ENCODE measurements around the gene SOX10.

Gene SOX10

DNA sequence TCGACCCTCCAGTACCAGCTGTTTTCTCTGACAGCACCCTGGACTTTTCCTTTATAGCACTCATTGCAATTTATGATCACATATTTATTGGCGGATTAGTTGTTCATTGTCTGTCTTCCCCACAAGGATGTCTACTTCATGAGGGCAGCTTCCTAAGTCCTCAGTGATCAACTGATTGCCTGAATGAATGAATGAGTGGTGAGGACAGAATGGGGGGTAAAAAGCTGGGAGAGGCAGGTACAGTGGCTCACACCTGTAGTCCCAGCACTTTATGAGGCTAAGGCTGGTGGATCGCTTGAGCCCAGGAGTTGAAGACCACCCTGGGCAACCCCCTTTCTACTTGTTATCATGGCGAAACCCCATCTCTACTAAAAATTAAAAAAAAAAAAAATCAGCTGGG, 11.1 kb upstream of the SOX10 start:
- no CpG with 5 or more reads among the region's 4 CpGs for WGBS (ENCODE audit: insufficient coverage, insufficient read length)
- Histone ChIP-seq H3K36me3 (ENCODE audit: control insufficient read depth, insufficient read depth, low read length) (no peaks in the 10 kb centered on the region), H3K27ac (ENCODE audit: low read length) (no peak overlapping the region), H3K4me1 (ENCODE audit: control insufficient read depth, insufficient read depth, low read length) (peaks cover 3% of the 10 kb centered on the region; the same call in 1 of the 2 replicates), H3K27me3 (ENCODE audit: control insufficient read depth, insufficient read depth, low read length) (no peaks in the 10 kb centered on the region), H3K9me3 (ENCODE audit: control insufficient read depth, insufficient read depth, low read length) (no peaks in the 10 kb centered on the region), H3K4me3 (ENCODE audit: low read length) (no peak overlapping the region)
- DNase-seq (ENCODE audit: low read depth, low spot score), result no peak

GRCh38 chr22:37994982-37995381, 10.6 kb upstream of the SOX10 start:
- H3K27ac ChIP-seq (ENCODE audit: low read length), result no peak overlapping the region
- no CpG with 5 or more reads among the region's 6 CpGs for WGBS (ENCODE audit: insufficient coverage, insufficient read length)

GRCh38 chr22:37994049-37994448, 9.7 kb upstream of the SOX10 start:
- H3K36me3 ChIP-seq (ENCODE audit: control insufficient read depth, insufficient read depth, low read length), result no peaks in the 10 kb centered on the region
- peaks cover 1% of the 10 kb centered on the region; the same call in 1 of the 2 replicates for H3K4me1 ChIP-seq (ENCODE audit: control insufficient read depth, insufficient read depth, low read length)
- H3K27me3 ChIP-seq (ENCODE audit: control insufficient read depth, insufficient read depth, low read length), result no peaks in the 10 kb centered on the region
- DNase-seq (ENCODE audit: low read depth, low spot score), result no peak
- whole genome bisulfite sequencing (ENCODE audit: insufficient coverage, insufficient read length), result no CpG with 5 or more reads among the region's 6 CpGs
- no peak overlapping the region for H3K27ac ChIP-seq (ENCODE audit: low read length)
- H3K4me3 ChIP-seq (ENCODE audit: low read length), result no peak overlapping the region
- H3K9me3 ChIP-seq (ENCODE audit: control insufficient read depth, insufficient read depth, low read length), result no peaks in the 10 kb centered on the region

More at GRCh38 chr22:37994982-37995381, 10.6 kb upstream of the SOX10 start:
- Histone ChIP-seq H3K9me3 (ENCODE audit: control insufficient read depth, insufficient read depth, low read length) (no peaks in the 10 kb centered on the region), H3K27me3 (ENCODE audit: control insufficient read depth, insufficient read depth, low read length) (no peaks in the 10 kb centered on the region), H3K36me3 (ENCODE audit: control insufficient read depth, insufficient read depth, low read length) (no peaks in the 10 kb centered on the region), H3K4me1 (ENCODE audit: control insufficient read depth, insufficient read depth, low read length) (peaks cover 2% of the 10 kb centered on the region; the same call in 1 of the 2 replicates), H3K4me3 (ENCODE audit: low read length) (no peak overlapping the region)
- DNase-seq (ENCODE audit: low read depth, low spot score), result no peak

GRCh38 chr22:37991731-37992442, 7.5 kb upstream of the SOX10 start:
- no peaks in the 10 kb centered on the region for H3K36me3 ChIP-seq (ENCODE audit: control insufficient read depth, insufficient read depth, low read length)
- no peak overlapping the region for H3K4me3 ChIP-seq (ENCODE audit: low read length)
- H3K27ac ChIP-seq (ENCODE audit: low read length), result no peak overlapping the region
- no peaks in the 10 kb centered on the region for H3K27me3 ChIP-seq (ENCODE audit: control insufficient read depth, insufficient read depth, low read length)
- no CpG with 5 or more reads among the region's 6 CpGs for WGBS (ENCODE audit: insufficient coverage, insufficient read length)
- DNase-seq (ENCODE audit: low read depth, low spot score), result no peak
- no peaks in the 10 kb centered on the region for H3K9me3 ChIP-seq (ENCODE audit: control insufficient read depth, insufficient read depth, low read length)
- H3K4me1 ChIP-seq (ENCODE audit: control insufficient read depth, insufficient read depth, low read length), result peaks cover 1% of the 10 kb centered on the region; the same call in 1 of the 2 replicates

DNA sequence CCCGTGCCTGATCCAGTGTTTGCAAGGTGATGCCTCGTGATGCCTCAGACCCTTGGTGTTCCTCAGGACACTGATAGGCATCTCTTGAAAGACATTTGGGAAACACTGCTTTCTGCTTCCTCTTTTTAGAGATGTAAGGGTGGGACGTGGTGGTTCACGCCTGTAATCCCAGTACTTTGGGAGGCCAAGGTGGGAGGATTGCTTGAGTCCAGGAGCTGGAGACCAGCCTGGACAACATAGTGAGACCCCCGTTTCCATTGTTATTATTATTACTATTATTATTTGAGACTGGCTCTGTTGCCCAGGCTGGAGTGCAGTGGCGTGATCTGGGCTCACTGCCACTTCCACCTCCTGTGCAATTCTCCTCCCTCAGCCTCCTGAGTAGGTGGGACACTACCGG, 6.5 kb upstream of the SOX10 start:
- no peaks in the 10 kb centered on the region for H3K36me3 ChIP-seq (ENCODE audit: control insufficient read depth, insufficient read depth, low read length)
- no peak overlapping the region for H3K27ac ChIP-seq (ENCODE audit: low read length)
- WGBS (ENCODE audit: insufficient coverage, insufficient read length), result no CpG with 5 or more reads among the region's 7 CpGs
- H3K27me3 ChIP-seq (ENCODE audit: control insufficient read depth, insufficient read depth, low read length), result no peaks in the 10 kb centered on the region
- H3K9me3 ChIP-seq (ENCODE audit: control insufficient read depth, insufficient read depth, low read length), result no peaks in the 10 kb centered on the region
- peaks cover 1% of the 10 kb centered on the region; the same call in 1 of the 2 replicates for H3K4me1 ChIP-seq (ENCODE audit: control insufficient read depth, insufficient read depth, low read length)
- DNase-seq (ENCODE audit: low read depth, low spot score), result no peak
- H3K4me3 ChIP-seq (ENCODE audit: low read length), result no peak overlapping the region

- WGBS (ENCODE audit: insufficient coverage, insufficient read length), result no CpG with 5 or more reads among the region's 5 CpGs
Observed at GRCh38 chr22:37990301-37990700, 5.9 kb upstream of the SOX10 start.

DNA sequence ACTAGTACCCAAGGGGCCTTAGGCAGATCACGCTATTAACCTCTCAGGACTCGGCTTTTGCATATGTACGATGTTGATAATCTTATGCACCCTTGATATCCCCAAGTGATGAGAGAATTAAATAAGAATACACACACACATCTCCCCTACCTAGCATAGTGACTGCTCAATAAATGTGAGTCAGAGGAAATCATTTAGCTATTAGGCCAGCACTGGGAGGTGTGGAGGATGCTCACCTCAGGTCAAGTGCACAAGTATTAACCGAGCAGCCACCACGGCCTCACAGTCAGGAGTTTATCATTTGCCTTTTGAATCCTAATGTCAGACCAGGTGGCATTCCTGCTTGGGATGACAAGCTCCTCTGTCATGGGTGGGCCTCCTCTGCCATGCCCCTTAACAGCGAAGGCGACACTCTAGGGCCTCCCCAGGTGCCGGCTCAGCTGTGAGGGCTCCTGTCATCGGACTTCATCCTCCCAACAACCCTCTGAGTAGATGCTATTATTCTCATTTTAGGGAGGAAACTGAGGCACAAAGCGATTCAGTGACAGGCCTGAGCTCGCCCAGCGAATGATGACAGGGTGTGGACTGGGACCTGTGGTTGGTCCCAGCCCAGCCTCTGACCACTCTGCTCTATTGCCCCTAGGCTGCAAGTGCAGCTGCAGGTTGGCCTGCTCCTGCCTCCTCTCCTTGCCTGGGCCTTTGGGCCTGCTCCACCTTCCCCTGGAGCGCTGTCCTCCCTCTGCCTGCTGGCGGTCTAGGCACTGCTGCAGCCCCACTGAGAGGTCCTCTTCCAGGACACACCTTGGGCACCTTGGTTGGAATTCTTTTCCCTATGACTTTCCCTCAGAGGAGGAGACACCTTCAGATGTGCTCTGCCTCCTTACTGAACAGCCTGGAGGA, 5.0 kb upstream of the SOX10 start:
- Histone ChIP-seq H3K9me3 (ENCODE audit: control insufficient read depth, insufficient read depth, low read length) (no peaks in the 10 kb centered on the region), H3K4me1 (ENCODE audit: control insufficient read depth, insufficient read depth, low read length) (peaks cover 8% of the 10 kb centered on the region), H3K27ac (ENCODE audit: low read length) (no peak overlapping the region), H3K4me3 (ENCODE audit: low read length) (no peak overlapping the region), H3K27me3 (ENCODE audit: control insufficient read depth, insufficient read depth, low read length) (no peaks in the 10 kb centered on the region), H3K36me3 (ENCODE audit: control insufficient read depth, insufficient read depth, low read length) (no peaks in the 10 kb centered on the region)
- WGBS (ENCODE audit: insufficient coverage, insufficient read length), result no CpG with 5 or more reads among the region's 14 CpGs
- no peak for DNase-seq (ENCODE audit: low read depth, low spot score)

More at GRCh38 chr22:37990301-37990700, 5.9 kb upstream of the SOX10 start:
- Histone ChIP-seq H3K36me3 (ENCODE audit: control insufficient read depth, insufficient read depth, low read length) (no peaks in the 10 kb centered on the region), H3K27me3 (ENCODE audit: control insufficient read depth, insufficient read depth, low read length) (no peaks in the 10 kb centered on the region), H3K9me3 (ENCODE audit: control insufficient read depth, insufficient read depth, low read length) (no peaks in the 10 kb centered on the region), H3K4me3 (ENCODE audit: low read length) (no peak overlapping the region), H3K4me1 (ENCODE audit: control insufficient read depth, insufficient read depth, low read length) (peaks cover 1% of the 10 kb centered on the region; the same call in 1 of the 2 replicates), H3K27ac (ENCODE audit: low read length) (no peak overlapping the region)
- no peak for DNase-seq (ENCODE audit: low read depth, low spot score)

DNA sequence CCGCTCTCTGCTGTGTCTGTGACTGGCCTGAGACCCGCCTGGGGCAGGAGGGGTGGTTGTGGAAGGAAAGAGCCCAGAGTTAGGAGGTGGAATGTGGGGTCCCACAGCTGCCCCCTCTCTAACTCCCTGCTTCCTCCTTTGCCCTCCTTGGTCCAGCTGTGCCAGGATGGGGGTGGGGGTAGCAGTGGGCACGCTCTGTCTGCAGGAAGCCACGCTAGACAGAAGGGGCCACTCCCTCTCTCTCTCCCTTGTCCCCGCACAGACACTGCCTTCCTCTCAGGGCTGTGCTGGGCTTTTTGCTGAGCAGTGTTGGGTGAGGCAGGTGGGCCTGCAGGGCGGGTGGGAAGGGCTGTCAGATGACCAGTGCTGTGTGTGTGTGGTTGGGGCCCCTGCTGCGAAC, 2.0 kb upstream of the SOX10 start:
- H3K36me3 ChIP-seq (ENCODE audit: control insufficient read depth, insufficient read depth, low read length), result no peaks in the 10 kb centered on the region
- H3K4me1 ChIP-seq (ENCODE audit: control insufficient read depth, insufficient read depth, low read length), result peaks cover 6% of the 10 kb centered on the region
- no peak for DNase-seq (ENCODE audit: low read depth, low spot score)
- no peaks in the 10 kb centered on the region for H3K9me3 ChIP-seq (ENCODE audit: control insufficient read depth, insufficient read depth, low read length)
- peaks cover 2% of the 10 kb centered on the region for H3K27me3 ChIP-seq (ENCODE audit: control insufficient read depth, insufficient read depth, low read length)
- H3K27ac ChIP-seq (ENCODE audit: low read length), result no peak overlapping the region
- WGBS (ENCODE audit: insufficient coverage, insufficient read length), result no CpG with 5 or more reads among the region's 7 CpGs
- no peak overlapping the region for H3K4me3 ChIP-seq (ENCODE audit: low read length)

DNA sequence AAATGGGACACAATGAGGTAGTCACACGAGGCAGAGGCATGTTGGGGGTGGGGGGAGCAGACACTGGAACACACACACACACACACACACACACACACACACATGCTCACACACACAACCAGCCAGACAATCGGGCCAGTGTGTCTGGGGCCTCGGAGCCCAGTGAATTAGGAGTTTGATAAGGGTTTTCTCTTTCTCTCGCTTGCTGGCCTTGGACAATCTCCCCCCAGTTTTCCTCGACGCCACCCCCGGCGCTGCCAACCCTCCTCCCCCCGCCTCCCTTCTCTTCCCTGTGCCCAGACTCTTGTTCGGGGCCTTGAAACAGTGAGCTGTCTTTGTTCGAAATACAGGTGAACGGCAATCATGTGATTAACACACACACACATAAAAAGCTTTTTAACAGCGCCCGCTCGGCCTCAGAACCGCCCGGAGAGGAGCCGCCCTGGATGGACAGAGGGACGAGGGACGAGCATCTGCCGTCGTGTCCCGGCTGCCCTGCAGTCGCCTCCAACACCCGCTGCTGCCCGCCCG, 1.5 kb upstream of the SOX10 start:
- Histone ChIP-seq H3K9me3 (ENCODE audit: control insufficient read depth, insufficient read depth, low read length) (no peaks in the 10 kb centered on the region), H3K36me3 (ENCODE audit: control insufficient read depth, insufficient read depth, low read length) (no peaks in the 10 kb centered on the region), H3K4me1 (ENCODE audit: control insufficient read depth, insufficient read depth, low read length) (peaks cover 6% of the 10 kb centered on the region), H3K27me3 (ENCODE audit: control insufficient read depth, insufficient read depth, low read length) (peaks cover 2% of the 10 kb centered on the region), H3K27ac (ENCODE audit: low read length) (no peak overlapping the region), H3K4me3 (ENCODE audit: low read length) (no peak overlapping the region)
- no CpG with 5 or more reads among the region's 27 CpGs for WGBS (ENCODE audit: insufficient coverage, insufficient read length)
- DNase-seq (ENCODE audit: low read depth, low spot score), result no peak

DNA sequence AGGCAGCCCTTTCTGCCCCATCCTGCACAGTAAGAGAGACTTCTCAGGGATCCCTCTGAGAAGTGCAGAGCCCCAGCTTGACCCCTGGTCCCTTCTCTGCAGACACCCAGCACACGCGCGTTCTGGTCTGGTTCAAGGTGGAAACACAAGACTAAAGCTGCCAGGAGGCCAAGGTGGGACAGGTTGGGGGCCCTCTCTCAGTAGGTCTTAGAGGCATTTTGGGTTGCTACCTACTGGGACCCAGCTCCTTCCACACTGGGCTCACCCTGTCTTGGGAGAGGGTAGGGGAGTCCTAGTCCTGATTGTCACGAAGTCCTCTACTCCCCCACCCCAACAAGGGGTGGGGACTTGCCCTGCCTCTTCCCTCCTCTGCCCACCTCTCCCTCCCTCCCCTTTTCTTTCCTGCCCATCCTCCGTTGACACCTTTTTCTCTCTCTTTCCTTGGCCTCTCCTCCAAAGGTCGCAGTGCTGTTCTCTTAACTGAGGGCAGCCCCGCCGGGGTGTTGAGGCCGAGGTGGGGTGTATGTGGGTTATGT, 763 bp upstream of the SOX10 start:
- no peak overlapping the region for H3K27ac ChIP-seq (ENCODE audit: low read length)
- DNase-seq (ENCODE audit: low read depth, low spot score), result no peak
- WGBS (ENCODE audit: insufficient coverage, insufficient read length), result no CpG with 5 or more reads among the region's 9 CpGs
- H3K4me1 ChIP-seq (ENCODE audit: control insufficient read depth, insufficient read depth, low read length), result peaks cover 6% of the 10 kb centered on the region
- peaks cover 2% of the 10 kb centered on the region for H3K27me3 ChIP-seq (ENCODE audit: control insufficient read depth, insufficient read depth, low read length)
- no peaks in the 10 kb centered on the region for H3K9me3 ChIP-seq (ENCODE audit: control insufficient read depth, insufficient read depth, low read length)
- H3K4me3 ChIP-seq (ENCODE audit: low read length), result no peak overlapping the region
- H3K36me3 ChIP-seq (ENCODE audit: control insufficient read depth, insufficient read depth, low read length), result no peaks in the 10 kb centered on the region
